Measurements from ENCODE around the gene PPP1CB. TPM values are rescaled to one million over a fixed set of nuclear protein-coding genes. Genes with fewer than 3 reads are reported as not detected.
A peak's percentile ranks its signal among the peaks of the same experiment; 100 is the strongest.

Gene PPP1CB
- total RNA-seq, 1 donor: 307 TPM

- no peak for TF ChIP-seq CTCF (IDR thresholded peaks at IDR 0.05; ENCODE audit: insufficient read depth, low read length)
- H3K4me3 ChIP-seq (ENCODE audit: low read depth, low read length): no peak overlapping the region
- no peak for DNase-seq (ENCODE audit: low read depth)
Observed at GRCh38 chr2:28748176-28748575, 3.5 kb upstream of the PPP1CB start.

- no peak for DNase-seq (ENCODE audit: low read depth)
- TF ChIP-seq CTCF (IDR thresholded peaks at IDR 0.05; ENCODE audit: insufficient read depth, low read length): no peak
- no peak overlapping the region for H3K4me3 ChIP-seq (ENCODE audit: low read depth, low read length)
Observed at GRCh38 chr2:28748941-28749340, 2.7 kb upstream of the PPP1CB start.

DNA sequence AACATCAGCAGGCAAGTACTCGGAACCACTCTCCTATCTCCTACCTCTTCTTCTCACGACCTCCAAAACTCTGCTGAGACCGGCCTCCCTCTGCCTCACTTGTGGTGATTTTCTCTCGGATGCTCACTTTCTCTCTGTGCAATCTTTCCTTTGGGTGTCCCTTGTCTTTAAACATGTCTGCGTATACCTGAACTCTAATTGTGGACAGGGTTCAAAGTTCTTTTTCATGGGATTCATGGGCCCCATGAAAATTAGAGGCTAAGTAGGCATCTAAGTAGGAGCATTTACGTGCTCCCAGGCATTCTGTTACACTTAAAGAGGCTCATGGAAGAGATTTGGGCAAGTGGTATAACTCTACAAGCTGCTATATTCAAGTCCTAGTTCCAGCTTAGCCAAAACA is 2.1 kb upstream of the PPP1CB start:
- no peak for TF ChIP-seq CTCF (IDR thresholded peaks at IDR 0.05; ENCODE audit: insufficient read depth, low read length)
- DNase-seq (ENCODE audit: low read depth): no peak
- H3K4me3 ChIP-seq (ENCODE audit: low read depth, low read length): no peak overlapping the region

- DNase-seq (ENCODE audit: low read depth): peak; percentile 72
- peak overlapping the region; percentile 90 for H3K4me3 ChIP-seq (ENCODE audit: low read depth, low read length)
- peak; percentile 18 for TF ChIP-seq CTCF (IDR thresholded peaks at IDR 0.05; ENCODE audit: insufficient read depth, low read length)
Observed at GRCh38 chr2:28750316-28751251, 1.0 kb upstream of the PPP1CB start.

GRCh38 chr2:28751956-28752630 is 463 bp downstream of the PPP1CB start:
- TF ChIP-seq CTCF (IDR thresholded peaks at IDR 0.05; ENCODE audit: insufficient read depth, low read length): peak; percentile 1
- DNase-seq (ENCODE audit: low read depth): peak; percentile 17
- H3K4me3 ChIP-seq (ENCODE audit: low read depth, low read length): peak overlapping the region; percentile 90

DNA sequence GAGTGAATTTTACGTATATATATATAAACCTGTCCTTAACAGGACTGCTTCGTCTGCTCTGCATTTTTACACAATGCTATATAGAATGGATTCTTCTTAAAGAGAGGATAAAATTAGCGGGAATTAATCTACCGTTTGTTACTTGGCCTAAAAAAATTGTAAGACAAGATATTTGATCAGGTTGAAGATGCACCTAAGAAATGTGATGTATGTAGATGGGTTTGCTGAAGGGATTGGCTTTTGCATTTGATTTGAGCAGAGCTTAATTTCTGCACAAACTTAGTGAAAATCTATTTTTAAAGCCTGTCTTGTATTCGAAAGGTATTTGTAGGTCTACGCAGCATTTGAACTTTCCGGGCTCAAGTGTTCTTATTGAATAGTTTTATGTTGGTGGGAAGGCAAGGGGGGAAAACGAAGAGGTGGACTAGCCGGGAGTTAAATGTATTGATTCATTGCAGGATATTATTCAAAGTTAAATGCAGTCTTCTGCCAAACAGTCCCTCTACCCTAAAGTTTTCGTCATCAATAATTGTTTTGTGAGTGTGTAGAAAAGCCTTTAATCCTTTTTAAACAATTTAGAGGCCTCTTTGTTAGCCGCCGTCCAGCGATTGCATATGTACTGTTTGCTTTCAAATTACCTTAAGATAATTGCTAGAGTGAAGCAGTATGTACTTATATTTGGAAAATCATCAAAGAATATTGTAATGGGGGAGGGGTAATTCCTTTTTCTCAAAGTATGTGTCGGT is 1.2 kb downstream of the PPP1CB start:
- H3K4me3 ChIP-seq (ENCODE audit: low read depth, low read length): peak overlapping the region; percentile 90
- peak; percentile 25 for DNase-seq (ENCODE audit: low read depth)
- TF ChIP-seq CTCF (IDR thresholded peaks at IDR 0.05; ENCODE audit: insufficient read depth, low read length): no peak
